ENCODE data around the gene RPS6KA2. TPM values are rescaled to one million over a fixed set of nuclear protein-coding genes. Genes with fewer than 3 reads are reported as not detected.
"Not testable (repeated sequence)": the region's sequence is repeated elsewhere in the genome, so short reads cannot be mapped to it uniquely, and the experiment has no call there.

Gene RPS6KA2
- total RNA-seq, 1 donor from 2014 or later, result 50.2 TPM

GRCh38 chr6:166638573-166638964, 11.5 kb upstream of the RPS6KA2 start:
- ATAC-seq (ENCODE audit: poor library complexity), result no peak
- no peak for DNase-seq
- intact Hi-C loops (cut with DNase I), result no loop called here

GRCh38 chr6:166637812-166638572, 10.9 kb upstream of the RPS6KA2 start:
- ATAC-seq (ENCODE audit: poor library complexity) (no peak), DNase-seq (no peak)
- intact Hi-C loops (cut with DNase I), result no loop called here

- ATAC-seq (ENCODE audit: poor library complexity), result no peak
- intact Hi-C loops (cut with DNase I), result no loop called here
- DNase-seq, result no peak
Observed at GRCh38 chr6:166636934-166637333, 9.9 kb upstream of the RPS6KA2 start.

GRCh38 chr6:166636191-166636933, 9.3 kb upstream of the RPS6KA2 start:
- ATAC-seq (ENCODE audit: poor library complexity) (peak; percentile 50), DNase-seq (no peak)
- intact Hi-C loops (cut with DNase I), result no loop called here

- no peak for DNase-seq
- no peak for ATAC-seq (ENCODE audit: poor library complexity)
- intact Hi-C loops (cut with DNase I), result no loop called here
Observed at GRCh38 chr6:166635013-166635970, 8.2 kb upstream of the RPS6KA2 start.

GRCh38 chr6:166634581-166634980, 7.5 kb upstream of the RPS6KA2 start:
- ATAC-seq (ENCODE audit: poor library complexity); intact Hi-C loops (cut with DNase I); DNase-seq: not testable (repeated sequence)

GRCh38 chr6:166633732-166634535, 6.9 kb upstream of the RPS6KA2 start:
- intact Hi-C loops (cut with DNase I), result no loop called here
- DNase-seq, result no peak
- ATAC-seq (ENCODE audit: poor library complexity), result peak; percentile 85

- DNase-seq (no peak), ATAC-seq (ENCODE audit: poor library complexity) (no peak)
- intact Hi-C loops (cut with DNase I), result no loop called here
Observed at GRCh38 chr6:166632731-166633130, 5.7 kb upstream of the RPS6KA2 start.

- intact Hi-C loops (cut with DNase I), result no loop called here
- DNase-seq (no peak), ATAC-seq (ENCODE audit: poor library complexity) (no peak)
Observed at GRCh38 chr6:166630462-166630861, 3.4 kb upstream of the RPS6KA2 start.

GRCh38 chr6:166629628-166630027, 2.6 kb upstream of the RPS6KA2 start:
- no peak for DNase-seq
- intact Hi-C loops (cut with DNase I), result no loop called here
- ATAC-seq (ENCODE audit: poor library complexity), result no peak

- peak; percentile 52 for ATAC-seq (ENCODE audit: poor library complexity)
- intact Hi-C loops (cut with DNase I), result no loop called here
- peak; percentile 91 for DNase-seq
Observed at GRCh38 chr6:166627875-166628801, 1.1 kb upstream of the RPS6KA2 start.

GRCh38 chr6:166626177-166627032, 646 bp downstream of the RPS6KA2 start:
- intact Hi-C loops (cut with DNase I), result no loop called here
- ATAC-seq (ENCODE audit: poor library complexity), result no peak
- DNase-seq, result peak; percentile 54

- ATAC-seq (ENCODE audit: poor library complexity) (no peak), DNase-seq (no peak)
- intact Hi-C loops (cut with DNase I), result no loop called here
Observed at GRCh38 chr6:166625356-166625755, 1.7 kb downstream of the RPS6KA2 start.

GRCh38 chr6:166624275-166624674, 2.8 kb downstream of the RPS6KA2 start:
- intact Hi-C loops (cut with DNase I), result loop anchor here (5.0 kb wide), 1 partner anchor 52 kb away; no protein-coding TSS in a partner anchor
- peak; percentile 19 for ATAC-seq (ENCODE audit: poor library complexity)
- no peak for DNase-seq

- intact Hi-C loops (cut with DNase I), result loop anchor here (5.0 kb wide), 1 partner anchor 51 kb away; no protein-coding TSS in a partner anchor
- DNase-seq (no peak), ATAC-seq (ENCODE audit: poor library complexity) (no peak)
Observed at GRCh38 chr6:166623318-166623717, 3.7 kb downstream of the RPS6KA2 start.

GRCh38 chr6:166621114-166621540, 5.9 kb downstream of the RPS6KA2 start:
- ATAC-seq (ENCODE audit: poor library complexity) (no peak), DNase-seq (no peak)
- intact Hi-C loops (cut with DNase I), result loop anchor here (5.0 kb wide), 1 partner anchor 49 kb away; no protein-coding TSS in a partner anchor

Measured in Right ventricle myocardium superior (tissue), 1 donor.